ENCODE measurements around the gene ERC2.

Gene ERC2

DNA sequence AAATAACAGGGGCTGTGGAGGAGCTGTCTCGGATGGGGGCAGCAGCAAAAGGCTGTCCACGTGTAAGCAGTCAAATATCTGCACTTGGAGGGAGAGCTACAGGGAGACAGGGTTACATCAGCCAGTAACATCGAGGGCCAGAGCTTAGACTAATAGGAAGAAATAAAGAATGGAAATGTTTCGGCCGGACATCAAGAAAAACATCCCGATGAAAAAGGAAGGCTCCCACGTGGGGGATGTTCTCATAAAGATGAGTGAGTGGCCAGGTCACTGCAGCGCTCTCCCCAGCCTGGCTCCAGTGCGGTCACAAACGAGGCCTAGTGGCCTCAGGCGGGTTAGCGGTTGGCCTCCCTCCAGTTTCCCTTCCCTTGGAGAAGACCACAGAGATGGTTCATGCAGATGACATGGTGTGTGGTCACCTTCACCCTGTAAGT lies 925.1 kb downstream of the ERC2 start:
- no peaks in the 10 kb centered on the region for H3K9me3 ChIP-seq (ENCODE audit: control insufficient read depth in 1 of 2, low read length in 2 of 2)
- H3K4me1 ChIP-seq (ENCODE audit: control insufficient read depth in 1 of 2, insufficient read depth in 2 of 2, low read length in 2 of 2) = no peaks in the 10 kb centered on the region
- H3K4me3 ChIP-seq (ENCODE audit: low read depth in 1 of 2, low read length in 2 of 2) = no peak overlapping the region
- H3K36me3 ChIP-seq (ENCODE audit: control insufficient read depth in 1 of 2, insufficient read depth in 2 of 2, low read length in 2 of 2) = no peaks in the 10 kb centered on the region
- no peak overlapping the region for H3K9ac ChIP-seq (ENCODE audit: low read depth in 1 of 2, low read length in 2 of 2)
- H3K27ac ChIP-seq (ENCODE audit: low read depth, low read length) = no peak overlapping the region
- H3K27me3 ChIP-seq (ENCODE audit: control insufficient read depth in 1 of 2, insufficient read depth in 2 of 2, low read length in 2 of 2) = no peaks in the 10 kb centered on the region

- Histone ChIP-seq H3K9ac (ENCODE audit: low read depth in 1 of 2, low read length in 2 of 2) (no peak overlapping the region), H3K4me1 (ENCODE audit: control insufficient read depth in 1 of 2, insufficient read depth in 2 of 2, low read length in 2 of 2) (no peaks in the 10 kb centered on the region), H3K4me3 (ENCODE audit: low read depth in 1 of 2, low read length in 2 of 2) (no peak overlapping the region), H3K27me3 (ENCODE audit: control insufficient read depth in 1 of 2, insufficient read depth in 2 of 2, low read length in 2 of 2) (no peaks in the 10 kb centered on the region), H3K36me3 (ENCODE audit: control insufficient read depth in 1 of 2, insufficient read depth in 2 of 2, low read length in 2 of 2) (no peaks in the 10 kb centered on the region), H3K27ac (ENCODE audit: low read depth, low read length) (no peak overlapping the region), H3K9me3 (ENCODE audit: control insufficient read depth in 1 of 2, low read length in 2 of 2) (no peaks in the 10 kb centered on the region)
Observed at GRCh38 chr3:55541456-55541855, 926.8 kb downstream of the ERC2 start.

DNA sequence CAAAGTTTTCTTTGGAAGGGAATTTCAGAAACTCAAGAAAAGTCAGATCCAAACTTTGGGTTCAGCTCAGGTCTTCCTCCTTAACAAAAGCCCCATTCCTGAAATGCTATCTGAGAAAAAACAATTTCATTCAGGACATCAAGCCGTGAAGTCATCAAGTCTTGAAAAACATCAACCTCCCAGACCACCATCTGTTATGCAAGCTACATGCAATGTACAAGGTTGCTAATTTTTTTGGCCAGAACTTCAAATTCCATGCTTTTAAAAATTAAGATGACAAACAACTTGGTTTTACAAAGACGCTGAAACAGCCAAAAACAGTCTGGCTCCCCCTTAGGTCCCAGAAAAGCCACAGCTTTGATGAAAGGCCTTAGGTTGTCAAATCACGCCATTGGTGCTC lies 927.3 kb downstream of the ERC2 start:
- Histone ChIP-seq H3K4me3 (ENCODE audit: low read depth in 1 of 2, low read length in 2 of 2) (no peak overlapping the region), H3K27me3 (ENCODE audit: control insufficient read depth in 1 of 2, insufficient read depth in 2 of 2, low read length in 2 of 2) (no peaks in the 10 kb centered on the region), H3K36me3 (ENCODE audit: control insufficient read depth in 1 of 2, insufficient read depth in 2 of 2, low read length in 2 of 2) (no peaks in the 10 kb centered on the region), H3K27ac (ENCODE audit: low read depth, low read length) (no peak overlapping the region), H3K4me1 (ENCODE audit: control insufficient read depth in 1 of 2, insufficient read depth in 2 of 2, low read length in 2 of 2) (no peaks in the 10 kb centered on the region), H3K9me3 (ENCODE audit: control insufficient read depth in 1 of 2, low read length in 2 of 2) (no peaks in the 10 kb centered on the region), H3K9ac (ENCODE audit: low read depth in 1 of 2, low read length in 2 of 2) (no peak overlapping the region)

DNA sequence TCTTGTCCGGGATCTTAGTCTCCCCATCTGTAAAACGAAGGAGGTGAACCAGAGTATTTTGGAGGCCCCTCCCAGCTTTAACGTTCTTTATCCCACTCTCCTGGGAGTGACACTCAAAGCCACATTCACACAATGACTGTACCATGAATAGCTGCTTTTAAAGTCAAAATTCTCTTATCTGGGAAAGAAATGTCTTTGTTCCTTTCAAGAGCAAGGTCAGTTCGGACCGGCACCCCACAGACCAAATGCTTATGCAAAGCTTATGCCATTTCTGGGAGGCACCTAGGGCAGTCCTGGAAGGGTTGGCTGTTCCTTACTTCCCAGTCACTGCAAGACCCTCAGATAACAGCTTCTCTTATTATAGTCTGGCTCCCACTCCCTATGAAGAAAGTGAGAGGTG lies 927.7 kb downstream of the ERC2 start:
- no peaks in the 10 kb centered on the region for H3K36me3 ChIP-seq (ENCODE audit: control insufficient read depth in 1 of 2, insufficient read depth in 2 of 2, low read length in 2 of 2)
- H3K27me3 ChIP-seq (ENCODE audit: control insufficient read depth in 1 of 2, insufficient read depth in 2 of 2, low read length in 2 of 2) = no peaks in the 10 kb centered on the region
- H3K9me3 ChIP-seq (ENCODE audit: control insufficient read depth in 1 of 2, low read length in 2 of 2) = no peaks in the 10 kb centered on the region
- H3K4me1 ChIP-seq (ENCODE audit: control insufficient read depth in 1 of 2, insufficient read depth in 2 of 2, low read length in 2 of 2) = no peaks in the 10 kb centered on the region
- H3K9ac ChIP-seq (ENCODE audit: low read depth in 1 of 2, low read length in 2 of 2) = no peak overlapping the region
- H3K27ac ChIP-seq (ENCODE audit: low read depth, low read length) = no peak overlapping the region
- no peak overlapping the region for H3K4me3 ChIP-seq (ENCODE audit: low read depth in 1 of 2, low read length in 2 of 2)

- H3K27ac ChIP-seq (ENCODE audit: low read depth, low read length) = no peak overlapping the region
- no peaks in the 10 kb centered on the region for H3K4me1 ChIP-seq (ENCODE audit: control insufficient read depth in 1 of 2, insufficient read depth in 2 of 2, low read length in 2 of 2)
- H3K9me3 ChIP-seq (ENCODE audit: control insufficient read depth in 1 of 2, low read length in 2 of 2) = no peaks in the 10 kb centered on the region
- H3K27me3 ChIP-seq (ENCODE audit: control insufficient read depth in 1 of 2, insufficient read depth in 2 of 2, low read length in 2 of 2) = no peaks in the 10 kb centered on the region
- H3K9ac ChIP-seq (ENCODE audit: low read depth in 1 of 2, low read length in 2 of 2) = no peak overlapping the region
- no peak overlapping the region for H3K4me3 ChIP-seq (ENCODE audit: low read depth in 1 of 2, low read length in 2 of 2)
- no peaks in the 10 kb centered on the region for H3K36me3 ChIP-seq (ENCODE audit: control insufficient read depth in 1 of 2, insufficient read depth in 2 of 2, low read length in 2 of 2)
Observed at GRCh38 chr3:55538158-55538557, 930.1 kb downstream of the ERC2 start.

- H3K9ac ChIP-seq (ENCODE audit: low read depth in 1 of 2, low read length in 2 of 2) = no peak overlapping the region
- H3K9me3 ChIP-seq (ENCODE audit: control insufficient read depth in 1 of 2, low read length in 2 of 2) = no peaks in the 10 kb centered on the region
- H3K4me3 ChIP-seq (ENCODE audit: low read depth in 1 of 2, low read length in 2 of 2) = no peak overlapping the region
- no peaks in the 10 kb centered on the region for H3K4me1 ChIP-seq (ENCODE audit: control insufficient read depth in 1 of 2, insufficient read depth in 2 of 2, low read length in 2 of 2)
- no peaks in the 10 kb centered on the region for H3K36me3 ChIP-seq (ENCODE audit: control insufficient read depth in 1 of 2, insufficient read depth in 2 of 2, low read length in 2 of 2)
- H3K27ac ChIP-seq (ENCODE audit: low read depth, low read length) = no peak overlapping the region
- no peaks in the 10 kb centered on the region for H3K27me3 ChIP-seq (ENCODE audit: control insufficient read depth in 1 of 2, insufficient read depth in 2 of 2, low read length in 2 of 2)
Observed at GRCh38 chr3:55537563-55537962, 930.7 kb downstream of the ERC2 start.

DNA sequence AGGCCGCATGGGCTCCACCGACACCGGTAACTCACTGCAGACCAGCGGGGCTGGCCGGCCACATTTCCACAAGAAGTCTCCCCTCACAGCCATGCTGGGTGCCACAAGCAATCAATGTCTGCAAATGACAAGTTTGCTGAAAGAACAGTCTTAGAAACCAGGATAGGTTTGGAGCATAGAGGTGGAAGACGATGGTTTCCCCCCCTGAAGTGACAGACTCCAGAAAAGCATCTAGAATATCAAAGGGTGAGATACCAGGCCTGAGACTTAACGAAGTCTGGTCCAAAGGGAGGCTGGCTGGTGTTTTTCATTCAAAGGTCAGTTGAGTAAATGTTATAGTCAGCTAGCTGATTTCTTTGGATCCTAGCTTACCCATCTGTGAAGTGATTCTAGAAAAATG lies 931.1 kb downstream of the ERC2 start:
- no peaks in the 10 kb centered on the region for H3K4me1 ChIP-seq (ENCODE audit: control insufficient read depth in 1 of 2, insufficient read depth in 2 of 2, low read length in 2 of 2)

DNA sequence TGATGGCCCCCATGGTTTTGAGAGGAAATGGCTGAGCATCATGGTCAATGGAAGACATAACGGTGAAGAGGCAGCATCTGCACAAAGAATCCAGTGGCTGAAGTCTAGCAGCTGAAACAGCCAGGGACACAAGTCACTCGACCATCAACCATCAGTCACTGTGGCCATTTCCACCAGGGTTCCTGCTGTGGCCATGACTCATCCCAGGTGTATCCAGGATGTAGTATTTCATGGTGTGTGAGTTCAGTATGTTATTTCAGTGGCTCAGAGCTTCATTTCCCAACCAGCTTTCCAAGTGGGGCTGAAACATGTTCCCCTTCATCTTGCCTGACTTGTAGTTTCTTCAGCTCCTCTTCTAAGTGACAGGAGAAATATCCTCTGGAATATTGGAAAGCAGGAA lies 933.4 kb downstream of the ERC2 start:
- H3K4me1 ChIP-seq (ENCODE audit: control insufficient read depth in 1 of 2, insufficient read depth in 2 of 2, low read length in 2 of 2) = no peaks in the 10 kb centered on the region
- no peak overlapping the region for H3K4me3 ChIP-seq (ENCODE audit: low read depth in 1 of 2, low read length in 2 of 2)
- H3K27me3 ChIP-seq (ENCODE audit: control insufficient read depth in 1 of 2, insufficient read depth in 2 of 2, low read length in 2 of 2) = no peaks in the 10 kb centered on the region
- no peak overlapping the region for H3K27ac ChIP-seq (ENCODE audit: low read depth, low read length)
- no peaks in the 10 kb centered on the region for H3K9me3 ChIP-seq (ENCODE audit: control insufficient read depth in 1 of 2, low read length in 2 of 2)
- H3K36me3 ChIP-seq (ENCODE audit: control insufficient read depth in 1 of 2, insufficient read depth in 2 of 2, low read length in 2 of 2) = no peaks in the 10 kb centered on the region
- no peak overlapping the region for H3K9ac ChIP-seq (ENCODE audit: low read depth in 1 of 2, low read length in 2 of 2)

More for the DNA sequence above, 931.1 kb downstream of the ERC2 start:
- no peaks in the 10 kb centered on the region for H3K27me3 ChIP-seq (ENCODE audit: control insufficient read depth in 1 of 2, insufficient read depth in 2 of 2, low read length in 2 of 2)
- no peak overlapping the region for H3K9ac ChIP-seq (ENCODE audit: low read depth in 1 of 2, low read length in 2 of 2)
- H3K36me3 ChIP-seq (ENCODE audit: control insufficient read depth in 1 of 2, insufficient read depth in 2 of 2, low read length in 2 of 2) = no peaks in the 10 kb centered on the region
- no peak overlapping the region for H3K4me3 ChIP-seq (ENCODE audit: low read depth in 1 of 2, low read length in 2 of 2)
- no peaks in the 10 kb centered on the region for H3K9me3 ChIP-seq (ENCODE audit: control insufficient read depth in 1 of 2, low read length in 2 of 2)
- H3K27ac ChIP-seq (ENCODE audit: low read depth, low read length) = no peak overlapping the region

- H3K9ac ChIP-seq (ENCODE audit: low read depth in 1 of 2, low read length in 2 of 2) = no peak overlapping the region
- no peaks in the 10 kb centered on the region for H3K27me3 ChIP-seq (ENCODE audit: control insufficient read depth in 1 of 2, insufficient read depth in 2 of 2, low read length in 2 of 2)
- no peaks in the 10 kb centered on the region for H3K4me1 ChIP-seq (ENCODE audit: control insufficient read depth in 1 of 2, insufficient read depth in 2 of 2, low read length in 2 of 2)
- H3K36me3 ChIP-seq (ENCODE audit: control insufficient read depth in 1 of 2, insufficient read depth in 2 of 2, low read length in 2 of 2) = no peaks in the 10 kb centered on the region
- no peak overlapping the region for H3K27ac ChIP-seq (ENCODE audit: low read depth, low read length)
- H3K4me3 ChIP-seq (ENCODE audit: low read depth in 1 of 2, low read length in 2 of 2) = no peak overlapping the region
- no peaks in the 10 kb centered on the region for H3K9me3 ChIP-seq (ENCODE audit: control insufficient read depth in 1 of 2, low read length in 2 of 2)
Observed at GRCh38 chr3:55532806-55533205, 935.5 kb downstream of the ERC2 start.

DNA sequence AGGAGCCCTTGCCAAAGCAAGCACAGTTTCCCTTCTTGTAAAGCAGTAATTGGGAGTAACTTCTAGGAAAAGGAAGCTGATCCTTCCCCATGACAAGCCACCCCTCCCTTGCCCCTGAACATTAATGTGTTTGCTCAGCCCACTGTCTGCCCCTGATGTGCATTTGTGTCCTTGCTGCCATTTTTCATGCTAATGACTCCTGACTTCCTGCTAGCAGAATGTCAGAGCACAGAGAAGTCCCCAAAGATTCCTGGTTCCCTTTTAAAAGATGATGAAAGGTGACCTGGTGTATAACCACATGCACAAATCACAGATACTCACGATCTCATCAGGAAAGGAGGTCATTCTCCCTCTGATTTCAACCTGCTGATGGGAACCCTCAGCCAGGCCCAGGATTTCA lies 936.9 kb downstream of the ERC2 start:
- Histone ChIP-seq H3K9ac (ENCODE audit: low read depth in 1 of 2, low read length in 2 of 2) (no peak overlapping the region), H3K4me1 (ENCODE audit: control insufficient read depth in 1 of 2, insufficient read depth in 2 of 2, low read length in 2 of 2) (no peaks in the 10 kb centered on the region), H3K27me3 (ENCODE audit: control insufficient read depth in 1 of 2, insufficient read depth in 2 of 2, low read length in 2 of 2) (no peaks in the 10 kb centered on the region), H3K27ac (ENCODE audit: low read depth, low read length) (no peak overlapping the region), H3K4me3 (ENCODE audit: low read depth in 1 of 2, low read length in 2 of 2) (no peak overlapping the region), H3K36me3 (ENCODE audit: control insufficient read depth in 1 of 2, insufficient read depth in 2 of 2, low read length in 2 of 2) (no peaks in the 10 kb centered on the region), H3K9me3 (ENCODE audit: control insufficient read depth in 1 of 2, low read length in 2 of 2) (no peaks in the 10 kb centered on the region)

DNA sequence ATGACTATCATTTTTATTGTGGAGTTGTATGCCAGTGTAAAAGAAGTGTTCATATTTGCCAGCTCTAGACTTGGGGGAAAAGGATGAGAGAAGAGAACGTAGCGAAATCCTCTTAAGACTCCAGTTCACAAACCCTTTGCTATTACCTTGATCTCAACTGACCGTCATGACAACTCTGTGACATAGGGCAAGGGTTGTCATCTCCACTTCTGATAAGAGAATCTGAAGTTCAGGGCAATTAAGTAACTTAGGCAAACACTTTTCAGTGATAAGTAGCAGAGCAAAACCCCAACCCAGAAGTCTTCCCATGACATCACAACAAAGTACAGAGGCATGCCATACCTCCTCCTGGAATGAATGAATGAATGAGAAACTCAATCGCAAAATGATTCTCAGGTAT lies 940.9 kb downstream of the ERC2 start:
- Histone ChIP-seq H3K9me3 (ENCODE audit: control insufficient read depth in 1 of 2, low read length in 2 of 2) (no peaks in the 10 kb centered on the region), H3K27me3 (ENCODE audit: control insufficient read depth in 1 of 2, insufficient read depth in 2 of 2, low read length in 2 of 2) (no peaks in the 10 kb centered on the region), H3K27ac (ENCODE audit: low read depth, low read length) (no peak overlapping the region), H3K4me3 (ENCODE audit: low read depth in 1 of 2, low read length in 2 of 2) (no peak overlapping the region), H3K36me3 (ENCODE audit: control insufficient read depth in 1 of 2, insufficient read depth in 2 of 2, low read length in 2 of 2) (no peaks in the 10 kb centered on the region), H3K9ac (ENCODE audit: low read depth in 1 of 2, low read length in 2 of 2) (no peak overlapping the region), H3K4me1 (ENCODE audit: control insufficient read depth in 1 of 2, insufficient read depth in 2 of 2, low read length in 2 of 2) (no peaks in the 10 kb centered on the region)
